HEK293 (cell line): ENCODE data around the gene PDAP1.

Experiments
- CTCF ChIA-PET: fragments of 350-600 bp; formaldehyde crosslinking; extraction: SDS; loops from one replicate; lab custom pipeline; 2021; ENCODE audit warnings: antibody characterized with exemption; lab: Yijun Ruan, JAX
- POLR2A ChIA-PET: fragments of 300-600 bp; formaldehyde crosslinking; extraction: SDS; loops from one replicate; lab custom pipeline; 2020; ENCODE audit warnings: antibody characterized with exemption, inconsistent platforms; lab: Yijun Ruan, JAX
- H3K27ac ChIP-seq: fragments of 200-500 bp; sonication (Bioruptor generic); 2 replicates; pipeline ENCODE4 v1.5.1; 2014; ENCODE audit warnings: low read depth, low read length, control low read depth, inconsistent platforms; ENCODE audit errors: extremely low read depth
- H3K36me3 ChIP-seq, 2 experiments: fragments of 200-500 bp in 1 of 2; sonication (Bioruptor generic) in 1 of 2; 1 replicate in 1 of 2; 2 replicates in 1 of 2; pipeline ENCODE4 v1.5.1; 2014 to 2017; ENCODE audit warnings: inconsistent platforms in 2 of 2, low read length in 2 of 2; ENCODE audit not compliant: control insufficient read depth in 2 of 2, insufficient read depth in 1 of 2
- H3K4me1 ChIP-seq: fragments of 200-500 bp; sonication (Bioruptor generic); 2 replicates; pipeline ENCODE4 v1.5.1; 2014; ENCODE audit warnings: mild to moderate bottlenecking, low read length, inconsistent platforms; ENCODE audit not compliant: control insufficient read depth, insufficient read depth
- H3K4me3 ChIP-seq: 2 replicates; pipeline ENCODE4 v1.5.1; 2011; ENCODE audit warnings: low read depth, mild to moderate bottlenecking, control low read depth, low read length, moderate library complexity
- H3K9me3 ChIP-seq: fragments of 200-500 bp; sonication (Bioruptor generic); 2 replicates; pipeline ENCODE4 v1.5.1; 2014; ENCODE audit warnings: low read depth, low read length, inconsistent platforms; ENCODE audit not compliant: control insufficient read depth, insufficient read depth
- FEZF1 ChIP-seq: fragments of 450-650 bp; formaldehyde crosslinking; IDR thresholded peaks from 2 replicates; pipeline ENCODE4 v1.5.1; 2016; ENCODE audit warnings: missing biosample characterization, missing genetic modification characterization
- RBAK ChIP-seq: fragments of 450-650 bp; formaldehyde crosslinking; IDR thresholded peaks from 2 replicates; pipeline ENCODE4 v1.5.1; 2016; ENCODE audit warnings: missing biosample characterization, missing genetic modification characterization
- SP7 ChIP-seq: fragments of 450-650 bp; formaldehyde crosslinking; IDR thresholded peaks from 2 replicates; pipeline ENCODE4 v1.5.1; 2016; ENCODE audit warnings: missing biosample characterization, missing genetic modification characterization
- ZNF157 ChIP-seq: fragments of 450-650 bp; formaldehyde crosslinking; IDR thresholded peaks from 2 replicates; pipeline ENCODE4 v1.5.1; 2016; ENCODE audit warnings: missing biosample characterization, missing genetic modification characterization
- ZNF248 ChIP-seq: fragments of 450-650 bp; formaldehyde crosslinking; IDR thresholded peaks from 2 replicates; pipeline ENCODE4 v1.5.1; 2017; ENCODE audit warnings: missing biosample characterization, missing genetic modification characterization
- ZNF302 ChIP-seq: fragments of 450-650 bp; formaldehyde crosslinking; IDR thresholded peaks from 2 replicates; pipeline ENCODE4 v1.5.1; 2016; ENCODE audit warnings: missing biosample characterization, missing genetic modification characterization, low read depth
- ZNF514 ChIP-seq: fragments of 450-650 bp; formaldehyde crosslinking; IDR thresholded peaks from 2 replicates; pipeline ENCODE4 v1.5.1; 2016; ENCODE audit warnings: missing biosample characterization, missing genetic modification characterization
- ZNF518A ChIP-seq: fragments of 450-650 bp; formaldehyde crosslinking; conservative IDR thresholded peaks from 2 replicates; pipeline ENCODE4 v1.5.1; 2016; ENCODE audit warnings: low read depth, missing biosample characterization, missing genetic modification characterization
- ZNF529 ChIP-seq: fragments of 450-650 bp; formaldehyde crosslinking; IDR thresholded peaks from 2 replicates; pipeline ENCODE4 v1.5.1; 2017; ENCODE audit warnings: missing genetic modification characterization, missing biosample characterization; ENCODE audit not compliant: insufficient replicate concordance
- ZNF548 ChIP-seq: fragments of 450-650 bp; formaldehyde crosslinking; IDR thresholded peaks from 2 replicates; pipeline ENCODE4 v1.5.1; 2016; ENCODE audit warnings: missing biosample characterization, missing genetic modification characterization
- ZNF549 ChIP-seq: fragments of 450-650 bp; IDR thresholded peaks from 2 replicates; pipeline ENCODE4 v1.5.1; 2018; ENCODE audit warnings: missing biosample characterization, missing genetic modification characterization, mild to moderate bottlenecking, inconsistent platforms, moderate library complexity
- ZNF555 ChIP-seq: fragments of 450-650 bp; formaldehyde crosslinking; conservative IDR thresholded peaks from 2 replicates; pipeline ENCODE4 v1.5.1; 2017; ENCODE audit warnings: missing biosample characterization, mild to moderate bottlenecking, missing genetic modification characterization, inconsistent platforms
- ZNF677 ChIP-seq: fragments of 450-650 bp; IDR thresholded peaks from 2 replicates; pipeline ENCODE4 v1.5.0; 2018; ENCODE audit warnings: missing biosample characterization, mild to moderate bottlenecking, missing genetic modification characterization, moderate library complexity
- ZNF768 ChIP-seq: fragments of 450-650 bp; formaldehyde crosslinking; IDR thresholded peaks from 2 replicates; pipeline ENCODE4 v1.5.1; 2018; ENCODE audit warnings: missing biosample characterization, mild to moderate bottlenecking, missing genetic modification characterization
- TF ChIP-seq, protein P1 (sequence below): fragments of 450-650 bp; formaldehyde crosslinking; IDR thresholded peaks from 2 replicates; pipeline ENCODE4 v1.5.1; 2016; ENCODE audit warnings: missing biosample characterization, missing genetic modification characterization
- TF ChIP-seq, protein P2 (sequence below): fragments of 450-650 bp; formaldehyde crosslinking; IDR thresholded peaks from 2 replicates; pipeline ENCODE4 v1.5.1; 2016; ENCODE audit warnings: missing biosample characterization, missing genetic modification characterization, low read depth

The PDAP1 gene

GRCh38 chr7:99393355-99394187, 14.8 kb downstream of the PDAP1 start:
- H3K27ac ChIP-seq, result no peak overlapping the region
- POLR2A ChIA-PET, result interaction anchor here (0.6 to 1.8 kb wide), 4 partner anchors 10 to 19 kb away, joined by 3 to 4 read pairs (median 4); partner anchors contain the start of gene BUD31
- CTCF ChIA-PET, result interaction anchor here (1.0 kb wide), 1 partner anchor 12 kb away, joined by 3 read pairs; no protein-coding TSS in a partner anchor

More at GRCh38 chr7:99393355-99394187, 14.8 kb downstream of the PDAP1 start:
- H3K36me3 ChIP-seq, result peaks cover 32 to 74% of the 10 kb centered on the region in 2 experiments
- TF ChIP-seq ZNF514 (tag by site-specific recombination) (no peak), ZNF248 (tag by site-specific recombination) (no peak), RBAK (tag by site-specific recombination) (no peak), FEZF1 (tag by site-specific recombination) (no peak), ZNF529 (tag by site-specific recombination) (no peak), SP7 (tag by site-specific recombination) (no peak), ZNF555 (no peak), ZNF302 (tag by site-specific recombination) (no peak), ZNF549 (tag by site-specific recombination) (no peak), ZNF768 (tag by site-specific recombination) (no peak), ZNF157 (tag by site-specific recombination) (no peak), ZNF677 (tag by site-specific recombination) (no peak), ZNF518A (tag by site-specific recombination) (no peak), ZNF548 (tag by site-specific recombination) (no peak)
- TF ChIP-seq, protein P1, sequence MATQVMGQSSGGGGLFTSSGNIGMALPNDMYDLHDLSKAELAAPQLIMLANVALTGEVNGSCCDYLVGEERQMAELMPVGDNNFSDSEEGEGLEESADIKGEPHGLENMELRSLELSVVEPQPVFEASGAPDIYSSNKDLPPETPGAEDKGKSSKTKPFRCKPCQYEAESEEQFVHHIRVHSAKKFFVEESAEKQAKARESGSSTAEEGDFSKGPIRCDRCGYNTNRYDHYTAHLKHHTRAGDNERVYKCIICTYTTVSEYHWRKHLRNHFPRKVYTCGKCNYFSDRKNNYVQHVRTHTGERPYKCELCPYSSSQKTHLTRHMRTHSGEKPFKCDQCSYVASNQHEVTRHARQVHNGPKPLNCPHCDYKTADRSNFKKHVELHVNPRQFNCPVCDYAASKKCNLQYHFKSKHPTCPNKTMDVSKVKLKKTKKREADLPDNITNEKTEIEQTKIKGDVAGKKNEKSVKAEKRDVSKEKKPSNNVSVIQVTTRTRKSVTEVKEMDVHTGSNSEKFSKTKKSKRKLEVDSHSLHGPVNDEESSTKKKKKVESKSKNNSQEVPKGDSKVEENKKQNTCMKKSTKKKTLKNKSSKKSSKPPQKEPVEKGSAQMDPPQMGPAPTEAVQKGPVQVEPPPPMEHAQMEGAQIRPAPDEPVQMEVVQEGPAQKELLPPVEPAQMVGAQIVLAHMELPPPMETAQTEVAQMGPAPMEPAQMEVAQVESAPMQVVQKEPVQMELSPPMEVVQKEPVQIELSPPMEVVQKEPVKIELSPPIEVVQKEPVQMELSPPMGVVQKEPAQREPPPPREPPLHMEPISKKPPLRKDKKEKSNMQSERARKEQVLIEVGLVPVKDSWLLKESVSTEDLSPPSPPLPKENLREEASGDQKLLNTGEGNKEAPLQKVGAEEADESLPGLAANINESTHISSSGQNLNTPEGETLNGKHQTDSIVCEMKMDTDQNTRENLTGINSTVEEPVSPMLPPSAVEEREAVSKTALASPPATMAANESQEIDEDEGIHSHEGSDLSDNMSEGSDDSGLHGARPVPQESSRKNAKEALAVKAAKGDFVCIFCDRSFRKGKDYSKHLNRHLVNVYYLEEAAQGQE, result no peak
- TF ChIP-seq, protein P2, sequence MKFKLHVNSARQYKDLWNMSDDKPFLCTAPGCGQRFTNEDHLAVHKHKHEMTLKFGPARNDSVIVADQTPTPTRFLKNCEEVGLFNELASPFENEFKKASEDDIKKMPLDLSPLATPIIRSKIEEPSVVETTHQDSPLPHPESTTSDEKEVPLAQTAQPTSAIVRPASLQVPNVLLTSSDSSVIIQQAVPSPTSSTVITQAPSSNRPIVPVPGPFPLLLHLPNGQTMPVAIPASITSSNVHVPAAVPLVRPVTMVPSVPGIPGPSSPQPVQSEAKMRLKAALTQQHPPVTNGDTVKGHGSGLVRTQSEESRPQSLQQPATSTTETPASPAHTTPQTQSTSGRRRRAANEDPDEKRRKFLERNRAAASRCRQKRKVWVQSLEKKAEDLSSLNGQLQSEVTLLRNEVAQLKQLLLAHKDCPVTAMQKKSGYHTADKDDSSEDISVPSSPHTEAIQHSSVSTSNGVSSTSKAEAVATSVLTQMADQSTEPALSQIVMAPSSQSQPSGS (tag by site-specific recombination), result no peak
- H3K4me3 ChIP-seq, result no peak overlapping the region
- H3K4me1 ChIP-seq, result no peaks in the 10 kb centered on the region
- no peaks in the 10 kb centered on the region for H3K9me3 ChIP-seq
